ENCODE results near the gene SLC47A1.

The SLC47A1 gene

DNA sequence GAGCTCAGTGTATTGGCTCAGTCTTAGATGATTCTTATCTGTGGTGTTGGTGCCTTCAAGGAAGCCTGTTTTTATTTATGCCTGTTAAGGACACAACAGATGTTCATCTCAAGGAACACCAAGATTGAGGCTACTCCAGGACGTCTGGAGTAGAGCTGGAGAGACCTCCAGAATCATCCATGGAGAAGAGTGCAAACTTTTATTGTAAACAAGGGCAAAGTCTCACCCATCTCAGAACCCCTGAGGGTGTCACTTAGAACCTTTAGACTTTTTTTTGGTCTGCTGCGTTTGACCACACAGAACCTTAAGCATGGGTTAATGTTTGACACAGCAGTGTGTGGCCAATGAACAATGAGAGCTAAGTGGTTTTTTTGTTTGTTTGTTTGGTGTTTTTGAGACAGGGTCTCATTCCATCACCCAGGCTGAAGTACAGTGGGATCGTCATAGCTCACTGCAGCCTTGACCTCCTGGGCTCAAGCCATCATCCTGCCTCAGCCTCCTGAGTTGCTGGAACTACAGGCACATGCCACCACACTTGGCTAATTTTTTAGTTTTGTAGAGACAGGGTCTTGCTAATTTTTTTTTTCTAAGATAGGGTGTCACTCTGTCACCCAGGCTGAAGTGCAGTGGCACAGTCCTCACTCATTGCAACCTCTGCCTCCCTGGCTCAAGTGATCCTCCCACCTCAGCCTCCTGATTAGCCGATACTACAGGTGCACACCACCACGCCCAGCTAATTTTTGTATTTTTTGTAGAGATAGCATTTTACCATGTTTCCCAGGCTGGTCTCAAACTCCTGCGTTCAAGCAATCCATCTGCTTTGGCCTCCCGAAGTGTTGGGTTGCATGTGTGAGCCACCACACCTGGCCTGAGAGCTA, 16.3 kb downstream of the SLC47A1 start:
- H3K4me3 ChIP-seq (ENCODE audit: control insufficient read depth, low read depth, low read length): no peak overlapping the region
- TF ChIP-seq, protein P1, sequence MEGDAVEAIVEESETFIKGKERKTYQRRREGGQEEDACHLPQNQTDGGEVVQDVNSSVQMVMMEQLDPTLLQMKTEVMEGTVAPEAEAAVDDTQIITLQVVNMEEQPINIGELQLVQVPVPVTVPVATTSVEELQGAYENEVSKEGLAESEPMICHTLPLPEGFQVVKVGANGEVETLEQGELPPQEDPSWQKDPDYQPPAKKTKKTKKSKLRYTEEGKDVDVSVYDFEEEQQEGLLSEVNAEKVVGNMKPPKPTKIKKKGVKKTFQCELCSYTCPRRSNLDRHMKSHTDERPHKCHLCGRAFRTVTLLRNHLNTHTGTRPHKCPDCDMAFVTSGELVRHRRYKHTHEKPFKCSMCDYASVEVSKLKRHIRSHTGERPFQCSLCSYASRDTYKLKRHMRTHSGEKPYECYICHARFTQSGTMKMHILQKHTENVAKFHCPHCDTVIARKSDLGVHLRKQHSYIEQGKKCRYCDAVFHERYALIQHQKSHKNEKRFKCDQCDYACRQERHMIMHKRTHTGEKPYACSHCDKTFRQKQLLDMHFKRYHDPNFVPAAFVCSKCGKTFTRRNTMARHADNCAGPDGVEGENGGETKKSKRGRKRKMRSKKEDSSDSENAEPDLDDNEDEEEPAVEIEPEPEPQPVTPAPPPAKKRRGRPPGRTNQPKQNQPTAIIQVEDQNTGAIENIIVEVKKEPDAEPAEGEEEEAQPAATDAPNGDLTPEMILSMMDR (conservative IDR thresholded peaks at IDR 0.05; ENCODE audit: control insufficient read depth, insufficient read depth, low read depth, low read length): no peak
- no peak for DNase-seq (ENCODE audit: low read depth)

DNA sequence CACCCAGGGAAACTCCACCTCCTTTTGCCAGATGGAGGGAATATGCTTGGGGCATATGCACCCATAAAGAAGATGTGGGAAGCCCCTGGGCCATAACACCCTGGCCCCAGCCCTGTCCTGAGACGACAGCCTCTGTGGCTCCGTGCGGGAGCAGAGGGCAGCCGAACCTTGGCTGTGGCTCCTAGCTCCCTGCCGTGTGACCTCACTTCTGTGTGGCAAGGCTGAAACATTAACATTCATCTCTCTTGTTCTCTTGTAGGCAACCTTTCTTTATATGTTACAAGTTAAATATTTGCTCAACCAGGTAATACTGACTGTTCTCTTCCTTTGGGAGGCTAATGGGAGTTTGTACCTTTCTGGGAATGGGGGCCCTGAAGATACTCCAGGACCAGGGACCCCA, 17.5 kb downstream of the SLC47A1 start:
- DNase-seq (ENCODE audit: low read depth): no peak
- H3K4me3 ChIP-seq (ENCODE audit: control insufficient read depth, low read depth, low read length): no peak overlapping the region
- TF ChIP-seq, protein P1 (conservative IDR thresholded peaks at IDR 0.05; ENCODE audit: control insufficient read depth, insufficient read depth, low read depth, low read length): no peak

DNA sequence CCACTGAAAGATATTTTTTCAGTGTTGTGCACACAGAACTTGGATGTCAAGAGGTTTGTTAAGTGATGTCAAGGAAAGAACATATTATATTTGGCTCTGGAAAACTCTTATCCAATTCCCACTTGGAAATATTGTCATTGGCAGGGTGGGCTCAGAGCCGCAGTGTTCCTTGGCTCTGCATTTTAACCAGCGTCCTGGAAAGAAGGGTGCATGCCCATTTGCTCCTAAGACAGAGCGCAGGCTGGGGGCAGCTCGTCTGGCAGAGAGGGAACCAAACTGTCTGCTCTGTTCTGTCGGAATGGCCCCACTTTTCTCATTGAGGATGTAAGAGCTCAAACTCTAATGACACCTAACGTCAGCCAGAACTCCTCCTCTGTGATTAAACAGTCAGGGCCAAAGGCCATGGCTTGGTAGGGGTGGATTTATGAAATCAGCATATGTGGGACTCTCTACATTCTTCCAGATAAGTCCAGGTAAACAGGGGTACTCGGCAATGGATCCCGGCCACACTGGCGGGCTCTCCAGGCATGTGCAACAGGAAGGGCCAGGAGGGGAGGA, 18.0 kb downstream of the SLC47A1 start:
- H3K4me3 ChIP-seq (ENCODE audit: control insufficient read depth, low read depth, low read length): no peak overlapping the region
- TF ChIP-seq, protein P1 (conservative IDR thresholded peaks at IDR 0.05; ENCODE audit: control insufficient read depth, insufficient read depth, low read depth, low read length): no peak
- DNase-seq (ENCODE audit: low read depth): no peak

DNA sequence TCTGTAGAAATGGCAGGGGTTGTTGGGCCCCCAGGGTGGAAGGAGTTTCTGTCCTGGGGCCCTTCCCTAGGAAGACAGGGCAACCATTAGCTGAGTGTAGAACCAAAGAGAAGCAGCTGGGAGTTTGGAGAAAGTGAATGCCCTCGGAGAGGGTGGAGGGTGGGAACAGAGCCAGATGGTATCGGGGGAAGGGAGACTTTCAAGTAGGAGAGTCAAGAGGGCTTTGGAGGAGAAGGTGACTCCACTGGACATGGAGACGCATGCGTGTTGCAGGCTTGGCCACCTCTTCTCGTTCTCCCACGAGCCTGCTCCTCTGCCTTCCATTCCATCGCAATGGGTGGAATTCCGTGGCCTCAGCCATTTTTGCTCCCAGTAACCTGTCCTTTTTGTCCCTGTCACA, 19.4 kb downstream of the SLC47A1 start:
- DNase-seq (ENCODE audit: low read depth): no peak
- TF ChIP-seq, protein P1 (conservative IDR thresholded peaks at IDR 0.05; ENCODE audit: control insufficient read depth, insufficient read depth, low read depth, low read length): no peak

DNA sequence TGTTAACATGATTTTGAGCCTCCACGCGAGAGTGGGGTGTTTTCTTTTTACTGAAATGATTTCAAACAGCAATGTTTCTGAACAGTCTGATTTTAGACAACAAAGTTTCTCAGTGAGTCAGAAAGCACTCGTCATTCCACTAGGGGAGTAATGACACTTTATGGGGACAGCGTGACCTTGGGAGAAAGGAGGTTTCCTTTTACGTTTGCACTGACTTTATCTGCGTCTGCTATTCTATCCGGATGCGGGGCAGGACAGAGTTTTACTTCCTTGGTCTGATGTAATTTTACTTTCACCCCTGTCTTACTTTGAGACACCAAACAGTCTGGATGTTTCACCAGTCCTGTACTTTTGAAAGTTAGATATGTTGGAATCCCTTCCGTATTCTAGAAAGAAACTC, 20.7 kb downstream of the SLC47A1 start:
- DNase-seq (ENCODE audit: low read depth): no peak
- no peak overlapping the region for H3K4me3 ChIP-seq (ENCODE audit: control insufficient read depth, low read depth, low read length)
- TF ChIP-seq, protein P1 (conservative IDR thresholded peaks at IDR 0.05; ENCODE audit: control insufficient read depth, insufficient read depth, low read depth, low read length): no peak

More for the DNA sequence above, 19.4 kb downstream of the SLC47A1 start:
- H3K4me3 ChIP-seq (ENCODE audit: control insufficient read depth, low read depth, low read length): no peak overlapping the region

DNA sequence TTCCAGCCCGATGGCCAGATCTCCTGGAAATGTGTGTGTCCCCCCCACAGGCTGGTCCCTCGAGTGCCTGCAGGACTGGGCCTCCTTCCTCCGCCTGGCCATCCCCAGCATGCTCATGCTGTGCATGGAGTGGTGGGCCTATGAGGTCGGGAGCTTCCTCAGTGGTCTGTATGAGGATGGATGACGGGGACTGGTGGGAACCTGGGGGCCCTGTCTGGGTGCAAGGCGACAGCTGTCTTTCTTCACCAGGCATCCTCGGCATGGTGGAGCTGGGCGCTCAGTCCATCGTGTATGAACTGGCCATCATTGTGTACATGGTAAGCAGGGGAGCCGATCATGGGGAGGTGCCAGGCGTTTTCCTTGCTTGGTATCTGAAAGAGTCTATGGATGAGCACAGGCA, 22.1 kb downstream of the SLC47A1 start:
- no peak overlapping the region for H3K4me3 ChIP-seq (ENCODE audit: control insufficient read depth, low read depth, low read length)
- DNase-seq (ENCODE audit: low read depth): no peak
- TF ChIP-seq, protein P1 (conservative IDR thresholded peaks at IDR 0.05; ENCODE audit: control insufficient read depth, insufficient read depth, low read depth, low read length): no peak

Data from fibroblast of mammary gland (primary cell).